NCI-H2227 treated with DMSO at 0.1 percent for 48 hours (cell line): ENCODE measurements around the gene ADAMTSL1.

Experiments
- DNase-seq: peaks from one replicate; lab custom pipeline; 2025; lab: John Stamatoyannopoulos, UW

The ADAMTSL1 gene

DNA sequence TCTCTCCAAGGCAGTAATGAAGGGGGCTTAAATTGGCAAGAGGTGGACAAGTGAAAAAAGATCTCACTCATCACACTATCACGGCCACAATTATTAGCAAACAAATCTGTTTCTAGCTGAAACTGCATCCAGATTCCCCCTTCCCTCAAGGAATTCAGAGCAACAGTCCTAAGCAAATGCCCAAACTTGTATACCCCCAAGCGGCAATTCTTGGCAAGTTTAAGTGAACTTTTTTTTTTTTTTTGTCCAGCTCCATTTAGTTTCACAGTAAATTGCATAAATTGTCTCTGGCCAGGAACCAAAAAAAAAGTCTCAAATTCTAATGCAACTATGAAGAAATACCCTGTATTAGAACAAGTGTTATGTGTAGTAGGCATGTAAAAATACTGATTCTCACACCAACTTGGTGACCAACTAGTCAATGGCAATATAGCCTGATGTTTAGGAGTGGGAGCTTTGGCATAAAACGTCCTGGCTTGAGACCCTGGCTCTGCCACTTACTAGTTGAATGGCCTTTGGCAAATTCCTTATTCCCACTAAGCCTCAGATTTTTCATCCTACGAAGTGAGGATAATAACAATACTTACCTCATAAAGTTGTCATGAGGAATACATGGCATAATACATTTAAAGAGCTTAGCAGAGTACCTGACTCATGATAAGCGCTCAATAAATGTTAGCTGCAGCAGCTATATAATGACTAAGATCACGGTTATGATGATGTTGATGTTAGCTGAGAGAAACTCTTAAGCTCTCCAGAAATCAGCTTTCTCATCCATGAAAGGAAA, 193.2 kb downstream of the ADAMTSL1 start:
- DNase-seq, result no peak

DNA sequence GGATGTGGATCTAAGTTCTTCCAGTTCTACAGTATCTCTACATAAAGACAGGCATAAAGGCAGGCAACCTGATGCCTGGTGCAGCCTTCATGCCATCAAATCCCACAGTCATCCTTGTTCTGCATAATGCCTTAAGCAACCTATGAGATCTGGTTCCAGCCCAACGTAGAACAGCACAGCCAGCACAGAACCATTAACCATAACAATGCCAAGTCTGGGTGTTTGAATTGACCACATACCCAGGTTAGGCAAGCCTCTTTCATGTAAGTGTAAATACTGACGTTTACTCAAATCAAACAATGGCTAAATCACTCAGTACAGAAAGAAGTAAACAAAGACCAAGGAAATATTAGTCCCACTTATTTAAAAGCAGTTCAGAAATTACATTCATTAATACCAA, 195.0 kb downstream of the ADAMTSL1 start:
- no peak for DNase-seq

- DNase-seq, result no peak
These were observed 198.8 kb downstream of the ADAMTSL1 start for GRCh38 chr9:18672706-18673105.

DNA sequence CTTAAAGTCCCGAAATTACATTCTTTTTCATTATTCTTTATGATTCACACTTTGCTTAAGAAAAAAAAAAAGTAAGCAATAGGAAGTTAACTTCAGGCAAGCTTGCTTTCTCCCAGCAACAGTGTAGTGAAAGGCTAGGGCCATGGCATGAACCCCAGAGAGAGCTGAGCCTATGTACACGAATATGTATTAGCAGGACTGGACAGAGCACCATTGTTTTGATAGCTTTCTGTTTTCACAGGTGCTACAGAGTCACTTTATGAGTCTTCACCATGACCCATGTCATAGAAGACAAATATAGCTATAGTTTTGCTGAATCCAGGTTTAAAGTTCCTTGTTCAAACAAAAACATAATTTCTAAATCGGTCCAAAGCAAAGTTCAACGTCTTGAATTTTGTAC, 199.2 kb downstream of the ADAMTSL1 start:
- no peak for DNase-seq

- DNase-seq, result no peak
These were observed 201.4 kb downstream of the ADAMTSL1 start for GRCh38 chr9:18675332-18675731.

DNA sequence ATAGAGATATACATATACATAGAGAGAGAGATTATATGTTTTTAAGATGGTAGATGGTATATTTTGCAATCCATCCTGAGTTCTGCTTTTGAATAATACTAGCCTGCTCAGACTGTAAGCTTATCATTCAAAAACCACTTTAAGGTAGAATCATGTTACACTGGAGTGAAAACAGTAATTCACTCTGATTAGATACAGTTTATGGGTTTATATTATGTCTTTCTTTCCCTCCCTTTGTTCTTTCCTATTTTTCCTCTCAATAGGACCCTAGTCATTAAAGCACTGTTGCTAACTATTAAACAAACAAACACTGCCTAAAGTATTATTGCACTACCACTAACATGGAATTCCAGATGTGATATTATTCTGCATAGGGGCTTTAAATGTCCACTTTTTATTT, 202.0 kb downstream of the ADAMTSL1 start:
- no peak for DNase-seq

GRCh38 chr9:18676525-18676924, 202.6 kb downstream of the ADAMTSL1 start:
- DNase-seq, result no peak

DNA sequence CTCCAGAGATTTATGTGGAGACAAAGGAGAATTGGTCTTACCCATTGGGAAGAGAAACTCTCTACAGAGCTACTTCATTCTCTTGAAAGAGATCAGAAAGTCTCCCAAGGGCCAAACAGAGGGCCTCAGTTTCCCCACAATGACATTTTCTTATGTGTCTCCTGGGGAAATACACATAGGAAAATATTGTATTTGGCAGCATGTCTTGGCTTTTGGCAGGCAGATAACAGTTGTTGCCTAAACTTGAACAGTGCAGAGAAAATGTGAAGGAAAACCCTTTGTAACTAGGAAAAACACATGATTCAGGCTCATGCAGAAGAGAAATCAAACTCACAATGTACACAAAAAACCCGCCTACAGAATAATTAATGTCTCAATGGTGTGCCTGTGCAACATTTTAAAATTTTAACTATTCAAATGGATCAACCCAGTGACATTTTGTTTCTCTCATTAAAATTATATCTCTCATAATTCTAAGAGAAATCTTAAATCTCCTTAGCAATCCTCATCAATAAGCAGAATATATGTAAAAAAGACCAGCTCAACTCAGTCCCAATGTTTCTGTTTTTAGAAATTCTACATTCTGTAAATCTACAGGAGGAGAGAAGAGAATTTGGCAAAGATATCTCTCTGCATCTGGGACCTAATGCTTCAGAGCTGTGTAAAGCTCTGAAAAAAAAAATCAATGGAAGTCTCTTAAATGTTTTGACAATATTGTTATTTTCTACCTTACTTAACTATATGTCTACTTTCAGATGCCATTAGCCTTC, 205.1 kb downstream of the ADAMTSL1 start:
- DNase-seq, result no peak

DNA sequence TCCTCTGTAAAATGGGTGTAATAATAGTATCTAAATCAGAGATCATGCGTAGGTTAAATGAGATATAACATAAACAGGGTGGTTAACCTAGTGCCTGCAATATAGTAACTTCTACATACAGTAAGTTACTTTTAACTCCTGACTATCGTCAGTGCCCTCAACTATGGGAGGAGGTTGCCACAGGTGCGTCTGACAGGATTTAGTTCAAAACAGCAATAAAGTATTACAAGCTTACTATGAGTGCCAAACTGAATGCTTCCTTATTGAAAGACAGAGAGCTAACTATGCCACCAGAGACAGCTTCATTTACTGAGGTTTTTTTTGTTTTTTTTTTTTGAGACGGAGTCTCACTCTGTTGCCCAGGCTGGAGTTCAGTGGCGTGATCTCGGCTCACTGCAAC, 209.0 kb downstream of the ADAMTSL1 start:
- no peak for DNase-seq

DNA sequence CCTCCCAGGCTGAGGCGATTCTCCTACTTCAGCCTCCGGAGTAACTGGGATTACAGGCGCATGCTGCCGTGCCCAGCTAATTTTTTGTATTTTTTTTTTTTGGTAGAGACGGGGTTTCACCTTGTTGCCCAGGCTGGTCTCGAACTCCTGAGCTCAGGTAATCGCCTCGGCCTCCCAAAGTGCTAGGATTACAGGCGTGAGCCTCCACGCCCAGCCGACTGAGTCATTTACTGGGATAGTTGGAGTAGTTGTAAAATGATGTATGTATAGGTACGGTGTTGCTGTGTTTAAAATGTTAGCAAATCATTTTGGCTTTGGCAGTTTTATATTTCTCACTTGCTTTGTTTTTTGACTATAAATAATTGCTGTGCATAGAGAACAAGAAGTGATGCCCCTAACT, 209.4 kb downstream of the ADAMTSL1 start:
- DNase-seq, result no peak

- no peak for DNase-seq
These were observed 209.9 kb downstream of the ADAMTSL1 start for GRCh38 chr9:18683851-18684250.

- DNase-seq, result no peak
These were observed 210.8 kb downstream of the ADAMTSL1 start for GRCh38 chr9:18684593-18685317.

- DNase-seq, result no peak
These were observed 214.9 kb downstream of the ADAMTSL1 start for GRCh38 chr9:18688581-18689565.

DNA sequence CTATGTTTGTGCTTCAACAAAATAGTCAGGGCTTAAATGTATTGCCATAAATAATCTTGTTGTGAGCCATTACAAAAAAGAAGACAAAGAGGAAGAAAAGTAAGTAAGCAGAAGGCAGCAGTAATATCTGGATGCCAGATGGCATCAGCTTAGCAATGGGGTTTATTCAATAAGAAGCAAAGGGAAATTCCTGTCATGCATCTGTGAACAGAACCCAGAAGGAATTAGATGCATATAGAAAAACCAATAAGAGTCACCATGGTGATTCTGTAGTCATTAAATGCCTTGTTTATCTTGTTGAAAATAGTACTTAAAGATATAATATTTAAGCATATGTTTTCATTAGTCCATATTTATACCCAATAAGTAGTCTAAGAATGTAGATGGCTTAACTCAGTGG, 216.0 kb downstream of the ADAMTSL1 start:
- DNase-seq, result no peak

- DNase-seq, result no peak
These were observed 218.3 kb downstream of the ADAMTSL1 start for GRCh38 chr9:18692268-18692667.

DNA sequence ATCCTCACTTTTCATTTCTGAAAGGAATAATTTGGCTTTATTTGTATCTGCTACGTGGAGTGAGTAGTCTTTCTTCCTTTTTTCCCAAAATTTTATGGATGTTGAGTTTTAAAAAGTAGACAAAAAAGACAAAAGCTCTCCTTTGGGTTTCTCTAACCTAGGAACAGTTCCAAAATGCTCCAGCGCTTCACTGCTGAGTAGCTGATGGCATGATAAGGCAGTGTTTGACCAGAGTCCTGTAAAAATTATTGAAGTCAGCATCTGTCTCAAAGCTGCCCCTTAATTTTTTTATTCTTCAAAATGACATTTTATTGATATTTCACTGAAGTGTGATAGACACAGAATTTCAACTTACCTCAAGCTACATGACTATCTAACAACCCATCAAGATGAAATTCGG, 219.0 kb downstream of the ADAMTSL1 start:
- DNase-seq, result no peak

- no peak for DNase-seq
These were observed 221.2 kb downstream of the ADAMTSL1 start for GRCh38 chr9:18694959-18695668.

GRCh38 chr9:18698992-18699391, 225.0 kb downstream of the ADAMTSL1 start:
- no peak for DNase-seq

DNA sequence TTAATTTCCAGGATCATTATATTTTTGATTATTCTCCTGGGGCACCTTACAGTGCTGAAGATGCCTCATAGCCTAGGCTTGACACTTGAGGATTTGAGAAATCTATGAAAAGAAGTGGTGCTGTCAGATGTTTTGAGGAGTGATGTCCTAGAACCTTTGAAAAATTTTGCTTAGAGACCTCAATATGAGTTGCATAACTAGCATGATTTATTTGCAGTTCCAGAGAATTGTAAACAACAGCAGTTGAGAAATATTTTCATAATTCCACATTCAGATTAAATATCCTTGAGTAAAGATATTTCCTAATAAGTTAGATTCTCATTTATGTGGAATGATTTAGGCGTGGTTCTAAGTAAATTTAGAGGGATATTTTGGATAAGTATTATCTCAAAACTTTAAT, 225.8 kb downstream of the ADAMTSL1 start:
- no peak for DNase-seq

DNA sequence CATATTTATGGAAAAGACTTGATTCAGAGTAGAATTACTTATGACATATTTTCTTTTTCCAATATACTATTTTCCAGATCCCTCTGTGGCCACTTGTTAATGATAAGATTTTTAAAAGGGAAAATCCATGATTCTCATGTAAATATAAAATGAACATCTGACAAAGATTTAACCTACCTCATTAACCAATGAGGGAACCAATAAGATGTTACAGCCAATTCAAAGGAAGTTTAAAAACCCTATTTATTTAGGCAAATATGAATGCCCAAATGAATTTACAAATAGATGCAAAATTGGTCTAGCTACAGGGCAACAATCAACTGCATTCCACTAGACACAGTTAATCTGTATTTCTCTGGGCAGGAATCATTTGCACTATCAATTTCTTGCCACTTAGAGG, 226.8 kb downstream of the ADAMTSL1 start:
- no peak for DNase-seq
